Measurements from ENCODE around the gene NR2C2.
"Not testable (repeated sequence)": the region's sequence is repeated elsewhere in the genome, so short reads cannot be mapped to it uniquely, and the experiment has no call there.

NR2C2 gene

DNA sequence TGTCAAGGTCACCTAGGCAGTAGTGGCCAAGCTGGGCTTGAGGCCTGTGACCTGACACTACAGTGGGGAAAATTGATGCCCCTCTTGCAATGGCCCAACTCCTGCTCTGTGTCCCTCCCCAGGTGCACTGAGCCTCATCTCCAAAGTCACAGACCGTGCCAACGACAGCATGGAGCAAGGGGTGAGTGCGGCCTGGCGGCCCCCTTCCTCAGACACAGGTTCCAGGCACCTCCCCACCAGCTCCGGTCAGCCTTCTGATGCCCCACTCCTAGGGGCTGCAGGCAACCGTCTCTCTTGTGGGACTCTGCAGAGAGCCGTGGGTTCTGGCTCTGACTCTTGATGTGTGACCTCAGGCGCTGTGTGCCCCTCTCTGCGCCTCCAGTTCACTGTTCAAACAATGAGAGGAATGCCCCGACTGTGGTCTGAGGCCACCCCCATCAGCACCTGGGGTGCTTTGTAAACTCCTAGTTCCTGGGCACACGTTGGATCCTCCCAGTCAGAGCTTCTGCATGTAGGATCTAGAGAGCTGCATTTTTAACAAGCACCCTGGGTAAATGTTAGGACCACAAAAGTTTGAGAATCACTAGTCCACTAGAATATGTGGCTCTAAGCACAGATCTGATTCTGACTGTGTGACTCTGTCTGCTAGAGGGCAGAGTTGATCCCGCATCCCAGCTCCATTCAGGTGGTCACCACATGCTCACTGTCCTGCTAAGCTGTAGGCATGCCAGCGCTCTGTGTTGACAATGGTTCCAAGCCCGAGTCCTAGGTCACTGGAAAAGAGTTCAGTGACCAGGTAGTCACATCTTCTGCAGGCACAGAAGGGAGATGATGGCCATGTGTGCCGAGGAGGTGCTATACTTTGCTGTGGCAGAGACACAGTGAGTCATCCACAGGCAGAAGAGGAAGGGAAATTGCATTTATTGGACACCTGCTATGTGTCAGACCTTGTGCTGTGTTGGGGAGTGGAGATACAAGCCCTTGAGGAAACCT lies 46.2 kb upstream of the NR2C2 start:
- TF ChIP-seq ZNF8 (CRISPR knock-in tag; IDR thresholded peaks at IDR 0.05), result no peak
- TF ChIP-seq ZNF70 (CRISPR knock-in tag; IDR thresholded peaks at IDR 0.05), result no peak
- no peak for TF ChIP-seq ZC3H10 (CRISPR knock-in tag; IDR thresholded peaks at IDR 0.05)
- TF ChIP-seq, protein P1, sequence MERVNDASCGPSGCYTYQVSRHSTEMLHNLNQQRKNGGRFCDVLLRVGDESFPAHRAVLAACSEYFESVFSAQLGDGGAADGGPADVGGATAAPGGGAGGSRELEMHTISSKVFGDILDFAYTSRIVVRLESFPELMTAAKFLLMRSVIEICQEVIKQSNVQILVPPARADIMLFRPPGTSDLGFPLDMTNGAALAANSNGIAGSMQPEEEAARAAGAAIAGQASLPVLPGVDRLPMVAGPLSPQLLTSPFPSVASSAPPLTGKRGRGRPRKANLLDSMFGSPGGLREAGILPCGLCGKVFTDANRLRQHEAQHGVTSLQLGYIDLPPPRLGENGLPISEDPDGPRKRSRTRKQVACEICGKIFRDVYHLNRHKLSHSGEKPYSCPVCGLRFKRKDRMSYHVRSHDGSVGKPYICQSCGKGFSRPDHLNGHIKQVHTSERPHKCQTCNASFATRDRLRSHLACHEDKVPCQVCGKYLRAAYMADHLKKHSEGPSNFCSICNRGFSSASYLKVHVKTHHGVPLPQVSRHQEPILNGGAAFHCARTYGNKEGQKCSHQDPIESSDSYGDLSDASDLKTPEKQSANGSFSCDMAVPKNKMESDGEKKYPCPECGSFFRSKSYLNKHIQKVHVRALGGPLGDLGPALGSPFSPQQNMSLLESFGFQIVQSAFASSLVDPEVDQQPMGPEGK (CRISPR knock-in tag; IDR thresholded peaks at IDR 0.05; ENCODE audit: borderline replicate concordance), result no peak
- TF ChIP-seq CSDC2 (CRISPR knock-in tag; IDR thresholded peaks at IDR 0.05), result no peak
- no peak for TF ChIP-seq TOX (CRISPR knock-in tag; IDR thresholded peaks at IDR 0.05; ENCODE audit: borderline replicate concordance)
- ATAC-seq, result no peak

DNA sequence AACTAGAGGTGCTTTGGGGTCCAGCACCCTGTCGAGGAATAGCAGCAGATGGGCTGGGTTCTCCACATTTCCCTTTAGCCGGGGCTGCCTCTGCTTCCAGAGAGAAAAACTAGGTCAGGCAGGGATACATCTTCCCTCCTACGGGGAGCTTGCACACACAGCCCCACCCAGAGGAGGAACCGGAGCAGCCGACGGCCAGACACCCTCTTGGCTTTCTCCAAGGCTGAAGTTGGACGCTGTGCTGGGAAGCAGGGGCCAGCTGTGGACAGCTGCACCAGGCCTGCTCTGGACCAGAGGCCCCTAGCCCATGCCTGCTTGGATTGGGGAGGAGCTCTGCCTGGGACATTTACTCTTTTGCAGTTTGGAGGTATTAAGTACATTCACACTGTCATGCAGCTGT lies 44.7 kb upstream of the NR2C2 start:
- no peak for TF ChIP-seq ZC3H10 (CRISPR knock-in tag; IDR thresholded peaks at IDR 0.05)
- TF ChIP-seq ZNF565 (CRISPR knock-in tag; conservative IDR thresholded peaks at IDR 0.05; ENCODE audit: low read depth), result no peak
- no peak for TF ChIP-seq CSDC2 (CRISPR knock-in tag; IDR thresholded peaks at IDR 0.05)
- no peak for TF ChIP-seq ZNF8 (CRISPR knock-in tag; IDR thresholded peaks at IDR 0.05)
- TF ChIP-seq, protein P1 (CRISPR knock-in tag; IDR thresholded peaks at IDR 0.05; ENCODE audit: borderline replicate concordance), result no peak
- no peak for TF ChIP-seq ARNTL (CRISPR knock-in tag; IDR thresholded peaks at IDR 0.05; ENCODE audit: borderline replicate concordance, low read depth)
- no peak for TF ChIP-seq GLIS3 (CRISPR knock-in tag; IDR thresholded peaks at IDR 0.05)
- no peak for TF ChIP-seq ZFP30 (CRISPR knock-in tag; IDR thresholded peaks at IDR 0.05)
- no peak for TF ChIP-seq ZFP3 (CRISPR knock-in tag; IDR thresholded peaks at IDR 0.05)
- TF ChIP-seq, protein P2, sequence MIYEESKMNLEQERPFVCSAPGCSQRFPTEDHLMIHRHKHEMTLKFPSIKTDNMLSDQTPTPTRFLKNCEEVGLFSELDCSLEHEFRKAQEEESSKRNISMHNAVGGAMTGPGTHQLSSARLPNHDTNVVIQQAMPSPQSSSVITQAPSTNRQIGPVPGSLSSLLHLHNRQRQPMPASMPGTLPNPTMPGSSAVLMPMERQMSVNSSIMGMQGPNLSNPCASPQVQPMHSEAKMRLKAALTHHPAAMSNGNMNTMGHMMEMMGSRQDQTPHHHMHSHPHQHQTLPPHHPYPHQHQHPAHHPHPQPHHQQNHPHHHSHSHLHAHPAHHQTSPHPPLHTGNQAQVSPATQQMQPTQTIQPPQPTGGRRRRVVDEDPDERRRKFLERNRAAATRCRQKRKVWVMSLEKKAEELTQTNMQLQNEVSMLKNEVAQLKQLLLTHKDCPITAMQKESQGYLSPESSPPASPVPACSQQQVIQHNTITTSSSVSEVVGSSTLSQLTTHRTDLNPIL (CRISPR knock-in tag; IDR thresholded peaks at IDR 0.05; ENCODE audit: low read depth), result no peak
- no peak for TF ChIP-seq SNAI2 (CRISPR knock-in tag; IDR thresholded peaks at IDR 0.05)
- no peak for TF ChIP-seq POU6F1 (CRISPR knock-in tag; IDR thresholded peaks at IDR 0.05; ENCODE audit: borderline replicate concordance, low read depth)
- TF ChIP-seq OSR1 (CRISPR knock-in tag; IDR thresholded peaks at IDR 0.05), result no peak
- no peak for TF ChIP-seq TOX (CRISPR knock-in tag; IDR thresholded peaks at IDR 0.05; ENCODE audit: borderline replicate concordance)
- no peak for ATAC-seq

GRCh38 chr3:14903501-14903900 lies 43.9 kb upstream of the NR2C2 start:
- ATAC-seq, result not testable (repeated sequence)

- no peak for ATAC-seq
- no peak for TF ChIP-seq GLIS3 (CRISPR knock-in tag; IDR thresholded peaks at IDR 0.05)
- TF ChIP-seq ZC3H10 (CRISPR knock-in tag; IDR thresholded peaks at IDR 0.05), result no peak
- no peak for TF ChIP-seq ZFP3 (CRISPR knock-in tag; IDR thresholded peaks at IDR 0.05)
- no peak for TF ChIP-seq ZNF565 (CRISPR knock-in tag; conservative IDR thresholded peaks at IDR 0.05; ENCODE audit: low read depth)
- TF ChIP-seq POU6F1 (CRISPR knock-in tag; IDR thresholded peaks at IDR 0.05; ENCODE audit: borderline replicate concordance, low read depth), result no peak
- TF ChIP-seq CSDC2 (CRISPR knock-in tag; IDR thresholded peaks at IDR 0.05), result no peak
- TF ChIP-seq, protein P3, sequence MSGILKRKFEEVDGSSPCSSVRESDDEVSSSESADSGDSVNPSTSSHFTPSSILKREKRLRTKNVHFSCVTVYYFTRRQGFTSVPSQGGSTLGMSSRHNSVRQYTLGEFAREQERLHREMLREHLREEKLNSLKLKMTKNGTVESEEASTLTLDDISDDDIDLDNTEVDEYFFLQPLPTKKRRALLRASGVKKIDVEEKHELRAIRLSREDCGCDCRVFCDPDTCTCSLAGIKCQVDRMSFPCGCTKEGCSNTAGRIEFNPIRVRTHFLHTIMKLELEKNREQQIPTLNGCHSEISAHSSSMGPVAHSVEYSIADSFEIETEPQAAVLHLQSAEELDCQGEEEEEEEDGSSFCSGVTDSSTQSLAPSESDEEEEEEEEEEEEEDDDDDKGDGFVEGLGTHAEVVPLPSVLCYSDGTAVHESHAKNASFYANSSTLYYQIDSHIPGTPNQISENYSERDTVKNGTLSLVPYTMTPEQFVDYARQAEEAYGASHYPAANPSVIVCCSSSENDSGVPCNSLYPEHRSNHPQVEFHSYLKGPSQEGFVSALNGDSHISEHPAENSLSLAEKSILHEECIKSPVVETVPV (CRISPR knock-in tag; IDR thresholded peaks at IDR 0.05), result no peak
- no peak for TF ChIP-seq OSR1 (CRISPR knock-in tag; IDR thresholded peaks at IDR 0.05)
- TF ChIP-seq TOX (CRISPR knock-in tag; IDR thresholded peaks at IDR 0.05; ENCODE audit: borderline replicate concordance), result no peak
- TF ChIP-seq ISL1 (CRISPR knock-in tag; IDR thresholded peaks at IDR 0.05), result no peak
- TF ChIP-seq, protein P2 (CRISPR knock-in tag; IDR thresholded peaks at IDR 0.05; ENCODE audit: low read depth), result no peak
Measured at GRCh38 chr3:14905055-14905657, 42.2 kb upstream of the NR2C2 start.
